Esophagus muscularis mucosa (tissue), 4 donors: Measurements from ENCODE around the gene VTI1A. TPM values are rescaled to one million over a fixed set of nuclear protein-coding genes. Genes with fewer than 3 reads are reported as not detected.

ENCODE experiments used
- DNase-seq: peaks from one replicate; pipeline ENCODE4 v3.0.0-alpha.2; 2017; ENCODE audit errors: extremely low spot score
- H3K27ac ChIP-seq, 4 donors: fragments of 200-600 bp; sonication (generic); replicated peaks in 1 of 4; 1 replicate in 3 of 4; 2 replicates in 1 of 4; pipeline ENCODE4 v1.5.1; 2016 to 2019; ENCODE audit warnings: mild to moderate bottlenecking in 1 of 4
- H3K27me3 ChIP-seq, 4 donors: fragments of 200-600 bp; sonication (generic); one replicate each; pipeline versions ENCODE4 v1.5.1 to v1.6.0; 2016 to 2019
- H3K36me3 ChIP-seq, 4 donors: fragments of 200-600 bp; sonication (generic); one replicate each; pipeline ENCODE4 v1.5.1; 2016 to 2019
- H3K4me1 ChIP-seq, 4 donors: fragments of 200-600 bp; sonication (generic); one replicate each; pipeline ENCODE4 v1.5.1; 2016 to 2019
- H3K4me3 ChIP-seq, 4 donors: fragments of 200-600 bp; sonication (generic); 1 replicate in 2 of 4; 2 replicates in 2 of 4; pipeline ENCODE4 v1.5.1; 2016 to 2019; ENCODE audit warnings: mild to moderate bottlenecking in 4 of 4, moderate library complexity in 1 of 4
- H3K9me3 ChIP-seq, 4 donors: fragments of 200-600 bp; sonication (generic); 1 replicate in 3 of 4; 2 replicates in 1 of 4; pipeline ENCODE4 v1.5.1; 2016 to 2019
- EP300 ChIP-seq: sonication (generic); formaldehyde crosslinking; IDR thresholded peaks from one replicate; pipeline ENCODE4 v1.6.1; 2017; ENCODE audit warnings: antibody characterized with exemption
- POLR2A ChIP-seq: fragments of 450-650 bp; IDR thresholded peaks from one replicate; pipeline ENCODE4 v1.6.1; 2017; ENCODE audit warnings: antibody characterized with exemption, moderate library complexity, mild to moderate bottlenecking, low read depth
- POLR2AphosphoS5 ChIP-seq, 2 donors: sonication (generic); formaldehyde crosslinking; IDR thresholded peaks; one replicate each; pipeline ENCODE4 v1.6.1; 2017; ENCODE audit warnings: antibody characterized with exemption in 2 of 2
- WGBS: methylation state at CpG from one replicate; pipeline ENCODE4 v1.1.5; 2018; 5-methylcytosine and 5-hydroxymethylcytosine counted together
- intact Hi-C: fragments of 100-400 bp; cut with DNase I; formaldehyde crosslinking; loops from one replicate; pipeline ENCODE4 v1.15.1; 2023
- total RNA-seq, 4 donors: library from RNA; depleted of rRNA; stranded (reverse); fragments of >200 nt; gene quantifications; one replicate each; pipeline versions ENCODE4 v1.1.0 to v1.2.1, GENCODE V29; 2016
- TF ChIP-seq, protein P1 (sequence below), 3 experiments: fragments of 200-600 bp in 2 of 3; fragments of 450-650 bp in 1 of 3; sonication (generic) in 2 of 3; IDR thresholded peaks; one replicate each; pipeline ENCODE4 v1.5.1; 2017 to 2019; ENCODE audit warnings: antibody characterized with exemption in 3 of 3, mild to moderate bottlenecking in 2 of 3, moderate library complexity in 1 of 3

VTI1A gene
- total RNA-seq, 4 donors from 2014 or later: 27.6 to 42.7 (median 33.8) TPM

DNA sequence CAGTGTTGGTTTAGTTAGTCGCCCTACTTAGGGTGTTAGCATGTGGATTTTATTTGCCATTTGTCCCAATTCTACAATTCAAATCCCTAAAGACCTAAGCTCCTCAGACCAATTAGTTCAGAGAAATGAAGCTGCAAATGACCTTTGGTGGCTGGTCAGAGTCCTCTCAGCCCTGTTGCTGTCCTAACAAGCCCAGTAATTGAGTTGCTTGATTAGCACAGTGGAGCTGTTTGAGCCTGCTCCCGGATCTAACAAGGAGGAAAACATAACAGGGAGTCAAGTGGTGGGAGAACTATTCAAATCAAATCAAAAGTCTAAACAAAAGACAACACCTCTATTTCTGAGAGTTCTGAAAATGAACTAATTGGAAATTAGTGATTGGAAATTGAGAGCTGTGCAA lies 22.4 kb upstream of the VTI1A start:
- WGBS: 66% methylated on average over 2 of the region's 2 CpGs
- peaks cover 4 to 76% (median 46%) of the 10 kb centered on the region in 4 donors for H3K36me3 ChIP-seq
- no peak for TF ChIP-seq EP300
- TF ChIP-seq, protein P1, sequence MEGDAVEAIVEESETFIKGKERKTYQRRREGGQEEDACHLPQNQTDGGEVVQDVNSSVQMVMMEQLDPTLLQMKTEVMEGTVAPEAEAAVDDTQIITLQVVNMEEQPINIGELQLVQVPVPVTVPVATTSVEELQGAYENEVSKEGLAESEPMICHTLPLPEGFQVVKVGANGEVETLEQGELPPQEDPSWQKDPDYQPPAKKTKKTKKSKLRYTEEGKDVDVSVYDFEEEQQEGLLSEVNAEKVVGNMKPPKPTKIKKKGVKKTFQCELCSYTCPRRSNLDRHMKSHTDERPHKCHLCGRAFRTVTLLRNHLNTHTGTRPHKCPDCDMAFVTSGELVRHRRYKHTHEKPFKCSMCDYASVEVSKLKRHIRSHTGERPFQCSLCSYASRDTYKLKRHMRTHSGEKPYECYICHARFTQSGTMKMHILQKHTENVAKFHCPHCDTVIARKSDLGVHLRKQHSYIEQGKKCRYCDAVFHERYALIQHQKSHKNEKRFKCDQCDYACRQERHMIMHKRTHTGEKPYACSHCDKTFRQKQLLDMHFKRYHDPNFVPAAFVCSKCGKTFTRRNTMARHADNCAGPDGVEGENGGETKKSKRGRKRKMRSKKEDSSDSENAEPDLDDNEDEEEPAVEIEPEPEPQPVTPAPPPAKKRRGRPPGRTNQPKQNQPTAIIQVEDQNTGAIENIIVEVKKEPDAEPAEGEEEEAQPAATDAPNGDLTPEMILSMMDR (IDR thresholded peaks at IDR 0.05): no peak
- TF ChIP-seq POLR2A: no peak
- TF ChIP-seq POLR2AphosphoS5 (IDR thresholded peaks at IDR 0.05): no peak

DNA sequence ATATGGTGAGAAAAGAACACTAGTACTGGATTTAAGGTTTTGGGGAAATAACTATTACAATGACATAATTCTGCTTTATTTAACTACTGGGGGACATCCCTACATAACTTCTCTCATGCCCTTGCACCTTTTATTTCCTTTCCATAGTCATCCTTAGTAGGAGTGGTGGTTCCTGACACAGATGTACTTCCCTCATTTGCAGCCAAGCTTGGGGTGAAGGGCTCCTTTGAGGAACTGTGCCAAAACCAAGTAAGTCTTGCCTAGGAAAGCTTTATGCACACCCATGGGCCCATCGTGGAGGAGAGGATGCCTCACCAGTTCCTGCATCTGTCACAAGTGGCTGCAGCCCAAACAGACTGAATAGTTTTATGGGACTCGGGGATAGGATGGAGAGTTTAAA lies 20.9 kb upstream of the VTI1A start:
- WGBS: 58% methylated on average over 2 of the region's 2 CpGs
- Histone ChIP-seq H3K4me1 (no peaks in the 10 kb centered on the region), H3K27ac (no peak overlapping the region), H3K9me3 (no peaks in the 10 kb centered on the region), H3K36me3 (peaks cover 18 to 91% (median 60%) of the 10 kb centered on the region in 4 donors), H3K27me3 (no peaks in the 10 kb centered on the region), H3K4me3 (no peak overlapping the region)
- no peak for DNase-seq
- no peak for TF ChIP-seq EP300
- no peak for TF ChIP-seq POLR2A
- TF ChIP-seq, protein P1 (IDR thresholded peaks at IDR 0.05): no peak
- intact Hi-C loops: no loop called here

More for the DNA sequence above, 22.4 kb upstream of the VTI1A start:
- no peaks in the 10 kb centered on the region for H3K27me3 ChIP-seq
- no peak overlapping the region for H3K27ac ChIP-seq
- no peaks in the 10 kb centered on the region for H3K9me3 ChIP-seq
- H3K4me1 ChIP-seq: no peaks in the 10 kb centered on the region
- no peak overlapping the region for H3K4me3 ChIP-seq
- intact Hi-C loops: no loop called here
- DNase-seq: no peak

DNA sequence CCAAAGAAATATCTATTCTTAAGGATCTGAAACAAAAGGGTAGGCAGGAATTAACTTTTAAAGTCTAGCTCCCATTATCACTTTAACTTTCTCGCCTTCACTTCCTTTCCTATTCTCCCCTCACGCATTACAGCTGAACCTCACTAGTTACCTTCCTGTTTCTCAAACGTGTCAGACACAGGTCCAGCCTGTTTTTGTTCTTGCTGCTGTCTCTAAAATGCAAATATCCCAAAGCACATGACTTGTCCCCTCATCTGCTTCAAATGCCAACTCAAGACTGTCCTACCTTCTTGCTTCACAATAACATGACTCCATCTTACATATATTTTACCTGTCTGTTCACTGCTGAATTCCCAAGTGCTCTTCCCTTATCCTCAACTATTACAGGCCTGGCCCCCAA lies 17.9 kb upstream of the VTI1A start:
- TF ChIP-seq POLR2AphosphoS5 (IDR thresholded peaks at IDR 0.05) (no peak), EP300 (no peak), POLR2A (no peak)
- TF ChIP-seq, protein P1 (IDR thresholded peaks at IDR 0.05): no peak
- no peak for DNase-seq
- intact Hi-C loops: no loop called here
- H3K4me3 ChIP-seq: no peak overlapping the region
- no peaks in the 10 kb centered on the region for H3K4me1 ChIP-seq
- no peaks in the 10 kb centered on the region for H3K27me3 ChIP-seq
- H3K9me3 ChIP-seq: no peaks in the 10 kb centered on the region
- H3K36me3 ChIP-seq: peaks cover 31 to 94% (median 79%) of the 10 kb centered on the region in 4 donors
- H3K27ac ChIP-seq: no peak overlapping the region
- WGBS: 74% methylated on average over 3 of the region's 3 CpGs

DNA sequence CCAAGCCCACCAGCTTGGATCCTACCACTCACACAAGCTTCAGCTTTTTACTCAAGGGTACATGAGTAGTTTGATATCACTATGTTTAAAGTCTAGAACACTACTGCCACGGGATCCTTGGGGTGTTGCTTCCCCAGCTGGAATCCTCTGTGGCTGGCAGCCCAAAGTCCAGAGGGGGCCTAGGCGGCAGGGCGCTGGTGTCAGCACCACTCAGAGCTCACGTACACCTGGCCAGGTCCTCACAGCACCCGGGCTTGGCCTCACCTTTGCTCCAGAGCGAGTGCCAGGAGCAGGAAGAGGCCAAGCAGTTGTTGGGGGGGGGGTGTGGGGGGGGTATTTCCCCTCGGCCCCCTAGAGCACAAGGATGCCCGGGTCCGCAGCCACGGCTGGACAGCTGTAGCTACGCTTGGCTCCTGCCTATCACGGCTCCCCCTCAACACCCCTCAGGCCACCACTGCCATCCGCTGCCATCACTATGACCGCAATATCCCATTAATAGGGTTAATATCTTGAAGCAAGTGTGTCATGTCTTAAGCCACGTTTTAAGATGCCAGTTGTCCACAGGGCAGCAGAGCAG lies 17.3 kb upstream of the VTI1A start:
- peaks cover 31 to 95% (median 79%) of the 10 kb centered on the region in 4 donors for H3K36me3 ChIP-seq
- intact Hi-C loops: no loop called here
- no peaks in the 10 kb centered on the region for H3K9me3 ChIP-seq
- TF ChIP-seq, protein P1 (IDR thresholded peaks at IDR 0.05): no peak
- TF ChIP-seq POLR2A (no peak), EP300 (no peak), POLR2AphosphoS5 (IDR thresholded peaks at IDR 0.05) (no peak)
- no peak overlapping the region for H3K4me3 ChIP-seq
- 89% methylated on average over 11 of the region's 15 CpGs for WGBS
- no peak overlapping the region for H3K27ac ChIP-seq
- no peaks in the 10 kb centered on the region for H3K27me3 ChIP-seq
- DNase-seq: no peak
- no peaks in the 10 kb centered on the region for H3K4me1 ChIP-seq

DNA sequence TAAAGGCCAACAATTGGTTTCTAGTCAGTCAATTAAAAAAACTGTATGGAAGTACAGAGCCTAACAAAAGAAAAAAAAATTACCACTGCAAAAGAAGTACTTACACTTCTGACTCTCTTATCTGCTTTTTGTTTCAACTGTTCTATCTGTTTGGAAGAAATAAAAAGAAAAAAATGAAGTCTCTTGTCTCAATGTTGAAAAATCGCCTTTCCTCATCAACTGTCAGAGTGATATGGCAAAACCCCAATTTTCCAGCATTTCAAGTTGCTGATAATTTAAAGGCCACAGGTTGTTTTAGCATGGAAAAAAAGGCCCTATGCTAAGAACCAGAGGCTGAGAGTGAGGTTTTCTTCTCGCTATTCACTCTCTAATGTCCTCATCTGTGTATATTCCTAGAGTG lies 13.9 kb upstream of the VTI1A start:
- TF ChIP-seq POLR2A (no peak), EP300 (no peak), POLR2AphosphoS5 (IDR thresholded peaks at IDR 0.05) (no peak)
- TF ChIP-seq, protein P1 (IDR thresholded peaks at IDR 0.05): no peak
- Histone ChIP-seq H3K4me3 (no peak overlapping the region), H3K9me3 (no peaks in the 10 kb centered on the region), H3K4me1 (no peaks in the 10 kb centered on the region), H3K27ac (no peak overlapping the region), H3K27me3 (no peaks in the 10 kb centered on the region), H3K36me3 (peaks cover 51 to 98% (median 85%) of the 10 kb centered on the region in 4 donors)
- intact Hi-C loops: no loop called here
- WGBS: 89% methylated on average over 2 of the region's 2 CpGs
- no peak for DNase-seq
